Hematopoietic multipotent progenitor cell treated with erythropoietin and hydrocortisone succinate and interleukin-3 and kit ligand, for 4 days (in vitro differentiated cells): ENCODE data around the gene SPAG4.

Source experiments
- DNase-seq: peaks from one replicate; pipeline ENCODE4 v3.0.0-alpha.2; 2015

Gene SPAG4

DNA sequence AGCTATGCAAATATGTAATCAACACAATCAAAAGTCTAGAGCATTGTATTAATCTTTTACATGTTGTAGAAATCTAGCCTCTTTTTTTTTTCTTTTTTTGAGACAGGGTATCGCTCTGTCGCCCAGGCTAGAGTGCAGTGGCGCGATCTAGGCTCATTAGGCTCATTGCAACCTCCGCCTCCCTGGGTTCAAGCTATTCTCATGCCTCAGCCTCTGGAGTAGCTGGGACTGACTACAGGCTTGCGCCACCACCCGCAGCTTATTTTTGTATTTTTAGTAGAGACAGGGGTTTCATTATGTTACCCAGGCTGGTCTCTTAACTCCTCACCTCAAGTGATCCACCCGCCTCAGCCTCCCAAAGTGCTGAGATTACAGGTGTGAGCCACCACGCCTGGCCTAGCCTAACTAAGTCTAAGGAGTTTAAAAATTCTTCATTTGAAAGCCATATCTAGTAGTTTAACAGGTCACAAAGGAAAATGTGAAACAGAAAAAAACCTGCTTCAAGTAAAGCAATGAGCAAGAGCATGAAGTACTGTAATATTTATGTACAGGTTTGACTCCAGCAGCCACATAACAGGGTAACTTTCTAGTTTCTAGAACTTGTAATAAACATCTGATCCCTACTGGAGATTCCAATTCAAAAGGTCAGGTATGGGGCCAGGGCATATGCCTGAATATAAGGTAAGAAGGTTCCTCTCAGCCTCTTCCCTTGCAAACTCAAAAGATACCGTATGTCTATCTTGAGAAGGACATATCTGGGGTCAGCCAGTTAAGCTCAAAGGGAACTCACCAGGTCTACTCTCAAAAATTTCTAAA lies 44.7 kb downstream of the SPAG4 start:
- no peak for DNase-seq

DNA sequence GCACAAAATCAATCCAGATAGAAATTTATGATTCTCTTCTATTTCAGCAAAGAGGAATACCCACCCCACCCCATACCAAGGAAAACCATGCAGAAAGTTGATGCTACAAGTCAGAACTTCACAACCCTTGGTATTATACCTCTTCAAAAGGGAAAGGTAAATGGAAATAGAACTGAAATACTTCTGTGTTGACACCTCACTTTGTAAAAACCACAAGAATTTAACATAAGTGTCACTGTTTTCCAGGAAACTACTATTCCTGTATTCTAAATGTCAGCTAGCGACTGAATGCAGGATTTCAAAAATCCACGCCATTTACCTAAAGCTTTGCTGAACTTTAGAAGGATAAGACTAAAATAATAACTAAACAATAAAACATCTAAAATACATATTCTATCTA lies 45.4 kb downstream of the SPAG4 start:
- no peak for DNase-seq

DNA sequence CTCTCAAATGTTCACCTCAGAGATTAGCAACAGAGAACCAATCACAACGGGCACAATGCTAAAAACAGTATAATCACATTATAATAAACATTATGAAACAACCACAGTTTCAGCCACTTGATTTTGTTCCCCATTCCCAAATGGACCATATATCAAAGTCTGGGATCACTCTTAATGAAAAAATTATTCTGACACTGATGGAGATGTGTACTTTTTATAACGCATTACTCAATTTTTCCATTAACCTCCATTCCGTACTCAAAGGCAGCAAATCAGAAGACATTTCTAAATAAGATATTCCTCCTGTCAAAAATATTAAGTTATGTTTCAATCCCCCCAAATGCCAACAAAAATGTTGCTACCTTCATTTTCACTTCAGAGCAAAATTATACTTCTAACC lies 46.3 kb downstream of the SPAG4 start:
- DNase-seq = no peak

DNA sequence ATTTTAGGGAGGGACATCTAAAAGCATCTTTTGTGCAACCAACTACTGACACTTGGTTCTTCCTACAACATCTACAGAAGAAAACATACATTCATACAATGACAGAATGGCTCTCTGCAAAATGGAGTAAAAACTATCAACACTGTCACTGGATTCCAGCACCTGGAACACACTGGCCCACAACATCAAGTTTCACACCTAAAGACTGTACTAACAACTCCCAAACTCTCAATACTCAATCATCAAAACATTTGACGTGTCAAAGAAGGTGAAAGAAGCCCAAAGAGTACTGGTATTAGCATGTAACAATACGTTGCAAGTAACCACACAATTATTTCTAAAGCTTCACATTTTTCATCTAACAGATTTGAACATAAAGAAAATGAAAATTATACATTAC lies 46.9 kb downstream of the SPAG4 start:
- DNase-seq = no peak

DNA sequence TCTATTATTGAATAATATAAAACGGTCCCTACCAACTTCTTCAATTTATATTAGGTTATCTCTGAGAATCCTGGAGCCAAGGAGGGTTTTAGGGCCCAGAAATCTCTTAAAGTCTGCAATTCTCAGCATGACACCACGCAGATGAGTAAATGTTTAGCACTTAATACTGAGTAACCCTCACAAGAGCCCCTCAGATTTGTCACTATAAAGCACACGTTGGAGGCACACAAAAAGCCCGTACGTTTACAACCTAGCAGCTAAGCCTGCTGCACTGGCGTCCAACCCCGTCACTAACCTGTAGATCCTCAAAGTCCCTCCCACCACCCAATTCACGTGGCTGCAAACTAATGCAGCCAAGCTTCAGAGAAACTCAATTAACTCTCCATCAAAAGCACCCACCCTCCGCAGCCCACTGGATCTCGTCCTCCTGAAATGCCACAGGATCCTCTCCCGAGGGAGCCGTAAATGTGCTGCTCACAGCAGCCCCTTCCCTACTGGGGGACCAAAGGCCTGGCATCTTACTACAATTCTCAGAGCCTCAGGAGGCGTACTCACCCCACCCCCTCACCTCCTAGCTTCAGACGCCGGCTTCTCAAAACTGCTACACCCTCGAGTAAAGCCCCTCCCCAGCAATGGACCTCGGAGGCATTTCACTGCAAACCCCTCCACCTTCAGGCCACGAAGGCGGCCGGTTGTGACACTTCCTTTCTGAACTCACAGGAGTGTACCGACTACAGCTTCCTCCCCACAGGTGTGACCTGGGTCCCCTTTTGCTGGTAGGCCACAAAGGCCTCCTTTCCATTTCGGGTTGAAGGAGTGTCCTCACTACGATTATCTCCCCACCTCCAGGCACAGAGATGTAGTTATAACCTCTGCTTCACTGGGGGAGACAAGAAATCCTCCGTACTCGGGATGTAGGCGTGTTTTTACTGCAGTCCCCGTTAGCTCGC lies 48.2 kb downstream of the SPAG4 start:
- DNase-seq = peak; percentile 67

DNA sequence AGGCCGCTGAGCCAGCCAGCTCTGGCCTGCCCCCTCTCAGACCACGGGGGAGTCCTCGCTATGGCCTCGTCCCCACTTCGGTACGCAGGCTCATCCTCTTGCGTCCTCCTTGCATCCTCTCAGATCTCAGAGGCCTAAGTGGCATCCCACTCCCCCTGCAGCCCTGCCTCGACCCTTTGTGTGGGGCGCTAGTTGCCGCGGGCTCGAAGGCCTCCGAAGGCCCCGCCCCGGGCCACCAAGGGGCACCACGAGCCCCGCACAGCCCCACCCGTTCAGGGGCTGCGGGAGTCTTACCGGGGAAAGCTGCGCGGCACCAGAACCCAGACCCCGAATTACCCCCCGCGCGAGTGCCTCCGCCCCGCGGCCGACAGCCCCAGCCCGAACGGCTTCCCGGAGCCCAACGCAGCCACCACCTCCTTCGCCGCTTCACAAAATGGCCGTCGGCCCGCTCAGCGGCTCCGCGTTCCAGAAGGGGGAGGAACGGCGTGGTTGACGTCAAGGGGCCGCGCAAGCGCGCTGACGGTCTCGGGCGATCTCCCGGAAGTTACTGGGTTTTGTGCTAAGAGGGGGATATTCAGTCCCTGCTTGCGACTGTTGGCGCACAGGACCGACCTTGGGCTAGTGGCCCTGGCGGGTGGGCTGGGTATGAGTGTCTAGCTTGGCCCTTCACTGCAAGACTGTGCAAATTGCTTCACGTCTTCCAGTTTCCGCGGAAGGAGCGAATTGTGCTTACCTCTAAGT lies 49.0 kb downstream of the SPAG4 start, which contains the start of the genes CPNE1 and RBM12:
TSS of gene CPNE1 (minus strand) at position 435 of the 741 bp plus-strand sequence. CDS start 31,977 bp downstream, outside the sequence.
TSS of gene RBM12 (minus strand) at position 435 of the 741 bp plus-strand sequence. CDS start 9,578 bp downstream, outside the sequence.
- peak; percentile 97 for DNase-seq

DNA sequence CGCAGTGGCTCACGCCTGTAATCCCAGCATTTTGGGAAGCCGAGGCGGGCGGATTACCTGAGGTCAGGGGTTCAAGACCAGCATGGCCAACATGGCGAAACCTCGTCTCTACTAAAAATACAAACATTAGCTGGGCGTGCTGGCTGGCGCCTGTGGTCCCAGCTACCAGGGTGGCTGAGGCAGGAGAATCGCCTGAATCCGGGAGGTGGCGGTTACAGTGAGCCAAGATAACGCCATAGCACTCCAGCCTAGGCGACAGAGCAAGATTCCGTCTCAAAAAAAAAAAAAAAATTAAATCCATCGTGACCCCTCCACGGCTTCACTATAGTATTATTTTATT lies 50.3 kb downstream of the SPAG4 start:
- DNase-seq = no peak

DNA sequence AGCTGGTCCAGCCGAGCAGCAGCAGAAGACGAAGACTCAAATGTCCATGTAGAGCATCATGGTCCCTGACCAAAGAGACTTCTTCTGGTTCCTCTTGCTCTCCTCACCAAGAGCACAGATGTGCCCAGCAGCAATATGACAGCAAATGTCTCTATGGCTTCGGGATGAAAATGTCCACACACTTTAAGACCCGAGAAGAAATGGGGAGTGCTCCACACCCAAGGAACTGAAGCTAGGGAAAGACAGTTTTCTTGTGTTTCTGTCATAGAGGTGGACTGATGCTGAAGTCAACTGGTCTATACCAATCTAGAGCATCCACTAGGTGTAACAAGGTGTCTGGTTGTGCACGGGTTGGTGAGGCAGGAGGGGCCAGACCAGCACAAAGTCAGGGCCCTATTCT lies 53.6 kb downstream of the SPAG4 start:
- DNase-seq = no peak

DNA sequence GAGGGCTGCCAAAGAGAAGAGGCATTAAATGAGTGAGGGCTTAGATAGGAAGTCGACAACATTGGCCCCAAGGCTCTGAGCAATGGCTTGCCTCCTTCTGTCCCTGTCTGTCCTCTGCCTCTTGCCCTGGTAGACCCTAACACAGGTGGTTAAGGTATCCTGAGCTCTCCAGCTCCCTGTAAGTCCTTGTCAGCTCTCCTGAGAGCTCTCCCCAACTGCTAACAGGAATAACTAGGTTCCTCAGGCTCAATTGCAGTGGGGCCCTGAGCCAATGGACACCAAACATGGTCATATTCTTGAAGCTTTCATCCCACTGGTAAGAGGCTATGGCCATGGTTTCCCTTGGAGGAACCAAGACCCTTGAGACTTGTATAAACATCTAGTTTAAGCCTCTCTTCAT lies 54.1 kb downstream of the SPAG4 start:
- no peak for DNase-seq
